GM08714 (cell line): ENCODE results near the gene ADAMTSL3.
"Not testable (repeated sequence)": the region's sequence is repeated elsewhere in the genome, so short reads cannot be mapped to it uniquely, and the experiment has no call there.

Experiments used
- H3K4me3 ChIP-seq: fragments of 200-500 bp; sonication (Bioruptor generic); 2 replicates; pipeline ENCODE4 v1.5.1; 2014; ENCODE audit warnings: mild to moderate bottlenecking, low read length, inconsistent platforms
- ZNF274 ChIP-seq: IDR thresholded peaks from 2 replicates; pipeline ENCODE4 v1.6.1; 2012; ENCODE audit warnings: mild to moderate bottlenecking, low read depth, low read length

The ADAMTSL3 gene

GRCh38 chr15:83733691-83734090 is 79.8 kb downstream of the ADAMTSL3 start:
- H3K4me3 ChIP-seq, result no peak overlapping the region
- TF ChIP-seq ZNF274, result no peak

GRCh38 chr15:83734487-83734886 is 80.6 kb downstream of the ADAMTSL3 start:
- H3K4me3 ChIP-seq, result no peak overlapping the region
- TF ChIP-seq ZNF274, result no peak

- H3K4me3 ChIP-seq, result no peak overlapping the region
- TF ChIP-seq ZNF274, result no peak
Measured at GRCh38 chr15:83739629-83740028, 85.7 kb downstream of the ADAMTSL3 start.

DNA sequence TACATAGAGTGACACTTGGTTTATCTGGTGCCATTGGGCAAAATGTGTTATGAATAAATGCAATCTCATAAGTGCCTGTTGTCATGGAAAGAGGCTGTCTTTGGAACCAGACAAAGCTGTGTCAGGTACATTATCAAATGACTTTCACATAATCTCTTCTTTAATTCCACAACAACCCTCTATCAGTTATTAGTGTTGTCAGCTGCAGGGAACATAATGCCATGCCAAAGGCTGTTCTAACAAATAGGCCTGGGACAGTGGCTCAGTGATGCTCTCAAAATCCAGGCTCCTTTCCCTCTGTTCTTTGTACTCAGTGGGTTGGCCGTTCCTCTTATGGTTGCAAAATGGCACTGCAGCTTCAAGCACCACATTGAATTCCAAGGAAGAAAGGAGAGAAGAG is 91.8 kb downstream of the ADAMTSL3 start:
- no peak for TF ChIP-seq ZNF274
- H3K4me3 ChIP-seq, result no peak overlapping the region

GRCh38 chr15:83746231-83746630 is 92.3 kb downstream of the ADAMTSL3 start:
- H3K4me3 ChIP-seq, result no peak overlapping the region
- TF ChIP-seq ZNF274, result no peak

GRCh38 chr15:83747050-83747717 is 93.3 kb downstream of the ADAMTSL3 start:
- no peak for TF ChIP-seq ZNF274
- H3K4me3 ChIP-seq, result no peak overlapping the region

DNA sequence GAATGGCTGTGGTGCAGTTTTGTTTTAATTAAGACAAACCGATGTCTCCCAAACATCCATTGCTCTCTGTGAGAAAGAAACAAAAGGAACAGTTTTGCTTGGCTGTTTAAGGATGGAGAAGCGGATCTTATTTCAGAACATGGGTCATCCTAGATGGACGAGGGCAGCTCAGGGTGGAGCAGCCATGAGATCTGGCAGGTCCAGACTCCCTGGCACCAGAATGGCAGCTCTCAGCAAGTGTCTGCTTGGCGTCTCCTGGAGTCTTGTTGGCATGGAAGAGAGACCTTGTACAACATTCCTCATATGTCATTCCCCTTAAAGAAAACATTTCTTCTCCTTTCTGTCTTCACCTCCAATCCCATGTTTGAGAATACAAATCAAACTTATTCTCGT is 93.8 kb downstream of the ADAMTSL3 start:
- TF ChIP-seq ZNF274, result no peak
- no peak overlapping the region for H3K4me3 ChIP-seq

DNA sequence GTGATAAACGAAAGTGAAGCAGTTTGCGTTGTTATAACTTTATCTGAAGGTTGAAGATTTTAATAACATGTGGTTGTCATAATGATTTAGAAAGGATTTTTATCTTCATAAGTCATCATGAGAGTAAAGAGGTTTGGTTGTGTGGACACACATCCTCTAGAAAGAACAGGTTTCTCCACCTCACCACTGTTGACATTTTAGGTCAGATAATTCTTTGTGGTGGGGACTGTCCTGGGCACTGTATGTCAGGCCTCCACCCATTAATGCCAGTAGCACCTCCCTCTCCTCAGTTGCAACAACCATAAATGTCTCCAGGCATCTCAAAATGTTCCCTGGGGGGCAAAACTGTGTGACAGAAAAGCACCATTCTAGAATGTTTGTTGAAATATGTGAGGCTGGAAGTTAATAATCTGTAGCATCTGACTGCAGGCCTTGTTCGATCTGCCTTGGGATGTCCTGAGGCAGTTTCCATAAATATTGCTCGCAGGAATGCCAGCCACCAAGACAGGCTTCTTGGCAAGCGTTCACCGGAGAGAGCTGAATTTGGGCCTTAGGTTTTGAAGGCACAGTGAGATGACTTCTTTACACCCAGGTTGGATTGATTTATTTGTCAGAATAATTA is 100.1 kb downstream of the ADAMTSL3 start:
- no peak overlapping the region for H3K4me3 ChIP-seq
- no peak for TF ChIP-seq ZNF274

- H3K4me3 ChIP-seq, result not testable (repeated sequence)
Measured at GRCh38 chr15:83757291-83757690, 103.4 kb downstream of the ADAMTSL3 start.

- H3K4me3 ChIP-seq, result no peak overlapping the region
- no peak for TF ChIP-seq ZNF274
Measured at GRCh38 chr15:83762367-83762766, 108.4 kb downstream of the ADAMTSL3 start.

DNA sequence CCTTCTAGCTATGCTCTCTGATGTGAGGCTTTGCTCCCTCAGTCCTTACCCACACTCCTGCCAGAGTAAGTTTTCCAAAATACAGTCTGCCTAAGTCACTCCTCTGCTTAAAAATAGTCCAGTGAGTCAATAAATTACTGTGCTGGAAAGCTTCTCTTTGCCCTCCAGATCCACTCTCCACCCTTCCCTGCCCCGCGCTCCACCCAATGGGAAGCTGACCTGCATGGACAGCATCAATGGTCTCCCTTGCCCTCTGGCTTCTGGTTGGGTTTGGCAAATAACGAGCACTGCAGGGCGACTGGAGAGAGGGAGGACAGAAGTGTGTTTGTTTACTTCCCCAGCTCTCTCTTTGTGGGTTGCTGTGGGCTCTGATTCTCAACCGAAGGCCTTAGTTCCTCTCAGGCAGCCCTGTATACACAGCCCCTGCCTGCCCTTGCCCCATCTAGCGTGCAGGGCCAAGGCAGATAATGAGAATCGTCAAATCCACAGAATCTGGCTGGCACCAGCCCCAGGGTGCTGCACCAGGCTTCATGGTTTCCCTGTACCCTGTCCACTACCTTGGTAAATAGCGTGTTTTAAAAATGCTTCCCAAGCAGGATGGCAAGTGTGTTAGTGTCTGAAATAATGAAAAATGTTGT is 110.4 kb downstream of the ADAMTSL3 start:
- no peak for TF ChIP-seq ZNF274
- no peak overlapping the region for H3K4me3 ChIP-seq

GRCh38 chr15:83766339-83766738 is 112.4 kb downstream of the ADAMTSL3 start:
- TF ChIP-seq ZNF274, result no peak
- no peak overlapping the region for H3K4me3 ChIP-seq

DNA sequence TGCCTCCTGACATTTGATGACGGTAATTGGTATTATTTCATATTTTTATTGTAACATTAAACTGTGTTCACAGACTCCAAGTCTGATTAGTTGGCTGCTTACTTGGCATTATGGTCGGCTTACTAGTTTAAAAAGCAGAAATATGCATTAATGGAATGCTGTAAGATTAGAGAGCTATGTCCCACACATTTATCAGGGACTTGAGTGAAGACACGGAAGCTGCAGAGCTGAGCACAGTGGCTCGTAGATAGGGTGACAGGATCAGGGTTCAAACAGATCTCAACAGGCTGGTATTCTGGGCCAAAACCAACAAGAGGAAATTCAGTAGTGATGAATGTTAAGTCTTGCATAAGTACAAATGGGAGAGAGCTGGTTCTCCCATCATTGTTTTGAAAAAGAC is 113.8 kb downstream of the ADAMTSL3 start:
- H3K4me3 ChIP-seq, result no peak overlapping the region
- TF ChIP-seq ZNF274, result no peak

DNA sequence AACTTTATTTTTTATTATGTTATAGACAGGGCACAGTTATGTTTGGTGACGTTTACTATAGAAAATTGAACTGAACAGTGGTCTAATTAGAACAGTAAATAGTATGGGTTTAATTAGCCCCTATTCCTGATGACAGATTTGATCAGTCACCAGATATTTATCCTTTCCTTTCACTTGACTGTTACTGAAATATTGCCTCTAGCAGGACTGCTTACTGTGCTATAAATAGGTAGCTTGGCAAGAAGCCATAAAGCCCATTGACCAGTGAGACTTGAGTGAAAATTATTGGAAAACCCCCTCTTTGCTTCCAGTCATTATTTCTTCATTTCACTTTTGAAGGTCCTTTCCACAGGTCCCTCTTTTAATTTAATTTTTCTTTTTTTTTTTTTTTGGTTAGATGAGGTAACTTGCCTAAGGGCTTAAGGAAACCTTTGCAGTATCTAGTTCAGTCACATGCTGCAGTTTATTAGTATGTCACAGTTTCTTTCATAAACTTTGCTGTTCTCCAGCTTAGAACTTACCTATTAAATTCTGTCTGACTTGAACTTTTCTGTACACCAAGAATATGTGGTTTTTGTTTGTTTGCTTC is 115.6 kb downstream of the ADAMTSL3 start:
- no peak for TF ChIP-seq ZNF274
- H3K4me3 ChIP-seq, result no peak overlapping the region

- H3K4me3 ChIP-seq, result no peak overlapping the region
- TF ChIP-seq ZNF274, result no peak
Measured at GRCh38 chr15:83775738-83776137, 121.8 kb downstream of the ADAMTSL3 start.

- TF ChIP-seq ZNF274, result no peak
- no peak overlapping the region for H3K4me3 ChIP-seq
Measured at GRCh38 chr15:83776986-83777385, 123.1 kb downstream of the ADAMTSL3 start.
